ENCODE data around the gene SLC2A6.

SLC2A6 gene

DNA sequence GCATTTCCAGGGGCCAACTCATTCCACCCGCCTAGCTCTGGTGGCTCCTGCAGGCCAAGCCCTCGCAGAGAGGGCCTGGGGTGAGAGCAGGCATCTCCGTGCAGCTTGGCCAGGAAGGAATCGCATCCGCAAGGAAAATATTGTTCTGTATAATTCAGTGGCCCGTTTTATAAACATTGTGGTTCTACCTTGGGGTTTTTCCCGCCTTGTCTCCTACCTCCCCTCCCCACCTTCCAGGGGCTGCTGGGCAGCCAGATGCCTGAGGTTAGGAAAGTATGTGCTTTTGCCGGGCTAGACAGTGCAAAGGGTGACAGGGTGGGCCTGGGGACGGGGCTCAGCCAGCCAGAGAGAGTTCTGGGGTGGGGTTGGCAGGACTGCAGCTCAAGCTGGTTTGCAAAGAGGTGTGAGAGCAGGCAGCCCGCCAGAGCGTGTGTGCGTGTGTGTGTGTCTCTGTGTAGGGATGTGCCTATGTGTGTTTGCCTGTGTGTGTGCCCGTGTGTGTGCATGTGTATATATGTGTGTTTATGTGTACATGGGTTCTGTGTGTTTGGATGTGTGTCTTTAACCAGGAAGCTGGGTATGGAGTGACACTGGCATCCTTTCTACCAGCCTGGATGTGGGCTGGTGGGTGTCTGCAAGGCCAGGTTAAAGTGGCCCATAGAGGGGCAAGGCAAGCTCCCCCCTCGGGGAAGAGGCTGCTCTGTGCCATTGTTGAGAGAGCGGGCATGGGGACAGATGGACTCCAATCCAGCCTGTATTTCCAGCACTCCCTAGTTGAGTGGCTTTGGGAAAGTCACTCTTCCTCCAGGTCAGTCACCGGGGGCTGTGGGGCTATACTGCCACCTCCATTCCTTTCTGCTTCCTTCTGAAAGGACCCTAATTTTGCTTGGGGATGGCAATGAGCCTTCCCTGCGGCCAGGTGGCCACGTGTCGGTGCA, 10.6 kb upstream of the SLC2A6 start:
- peaks cover 8% of the 10 kb centered on the region for H3K4me1 ChIP-seq (ENCODE audit: insufficient read depth, low read length, severe bottlenecking)
- no peak overlapping the region for H3K4me3 ChIP-seq (ENCODE audit: low read depth, low read length, poor library complexity, severe bottlenecking)
- TF ChIP-seq, protein P1, sequence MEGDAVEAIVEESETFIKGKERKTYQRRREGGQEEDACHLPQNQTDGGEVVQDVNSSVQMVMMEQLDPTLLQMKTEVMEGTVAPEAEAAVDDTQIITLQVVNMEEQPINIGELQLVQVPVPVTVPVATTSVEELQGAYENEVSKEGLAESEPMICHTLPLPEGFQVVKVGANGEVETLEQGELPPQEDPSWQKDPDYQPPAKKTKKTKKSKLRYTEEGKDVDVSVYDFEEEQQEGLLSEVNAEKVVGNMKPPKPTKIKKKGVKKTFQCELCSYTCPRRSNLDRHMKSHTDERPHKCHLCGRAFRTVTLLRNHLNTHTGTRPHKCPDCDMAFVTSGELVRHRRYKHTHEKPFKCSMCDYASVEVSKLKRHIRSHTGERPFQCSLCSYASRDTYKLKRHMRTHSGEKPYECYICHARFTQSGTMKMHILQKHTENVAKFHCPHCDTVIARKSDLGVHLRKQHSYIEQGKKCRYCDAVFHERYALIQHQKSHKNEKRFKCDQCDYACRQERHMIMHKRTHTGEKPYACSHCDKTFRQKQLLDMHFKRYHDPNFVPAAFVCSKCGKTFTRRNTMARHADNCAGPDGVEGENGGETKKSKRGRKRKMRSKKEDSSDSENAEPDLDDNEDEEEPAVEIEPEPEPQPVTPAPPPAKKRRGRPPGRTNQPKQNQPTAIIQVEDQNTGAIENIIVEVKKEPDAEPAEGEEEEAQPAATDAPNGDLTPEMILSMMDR (IDR thresholded peaks at IDR 0.05; ENCODE audit: low read length) = no peak
- TF ChIP-seq EZH2 (IDR thresholded peaks at IDR 0.05; ENCODE audit: borderline replicate concordance, low read length) = no peak
- H2AFZ ChIP-seq (ENCODE audit: low read length) = no peak overlapping the region
- no peaks in the 10 kb centered on the region for H3K9me3 ChIP-seq (ENCODE audit: low read length)
- H3K79me2 ChIP-seq (ENCODE audit: insufficient read depth, low read length) = no peaks in the 10 kb centered on the region
- no peaks in the 10 kb centered on the region for H3F3A ChIP-seq (ENCODE audit: insufficient read depth, low read length)
- no peaks in the 10 kb centered on the region for H4K20me1 ChIP-seq (ENCODE audit: insufficient read depth, low read length)
- H3K4me2 ChIP-seq (ENCODE audit: low read length) = no peak overlapping the region
- 0 out of 2 replicates have a peak, but pooled peaks cover 7% of the 10 kb centered on the region for H3K27me3 ChIP-seq (ENCODE audit: insufficient read depth, low read length)
- H3K27ac ChIP-seq (ENCODE audit: low read depth, low read length, poor library complexity, severe bottlenecking) = no peak overlapping the region
- H3K9ac ChIP-seq (ENCODE audit: low read length) = no peak overlapping the region
- no peaks in the 10 kb centered on the region for H3K36me3 ChIP-seq (ENCODE audit: insufficient read depth, low read length)
- H3K9me2 ChIP-seq (ENCODE audit: low read depth, low read length) = no peaks in the 10 kb centered on the region

DNA sequence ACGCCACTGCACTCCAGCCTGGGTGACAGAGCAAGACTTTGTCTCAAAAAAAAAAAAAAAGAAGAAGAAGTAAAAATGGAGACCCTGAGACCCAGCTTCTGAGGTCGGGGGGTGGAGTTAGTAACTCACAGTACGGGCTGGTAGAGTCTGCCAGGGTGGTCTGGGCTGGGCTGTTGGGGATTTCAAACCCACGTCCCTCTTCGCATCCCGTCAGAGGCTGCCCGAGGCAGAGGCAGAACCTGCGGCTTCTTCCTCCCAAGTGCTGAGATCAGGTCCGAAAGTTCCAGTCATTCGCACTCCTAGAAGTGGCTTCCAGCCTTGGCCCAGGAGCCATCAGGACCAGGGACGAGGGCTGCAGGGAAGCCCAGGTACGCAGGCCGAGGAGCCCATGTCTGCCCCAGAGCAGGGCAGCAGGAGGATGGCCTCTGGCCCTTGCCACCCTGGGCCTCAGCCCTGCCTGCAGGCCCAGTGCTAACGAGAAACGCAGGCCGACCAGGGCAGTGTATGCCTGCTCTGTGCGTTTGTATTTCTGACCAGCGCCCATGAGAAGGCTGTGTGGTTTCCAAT, 9.9 kb upstream of the SLC2A6 start:
- H3K4me2 ChIP-seq (ENCODE audit: low read length) = no peak overlapping the region
- no peaks in the 10 kb centered on the region for H4K20me1 ChIP-seq (ENCODE audit: insufficient read depth, low read length)
- no peaks in the 10 kb centered on the region for H3K79me2 ChIP-seq (ENCODE audit: insufficient read depth, low read length)
- H3K36me3 ChIP-seq (ENCODE audit: insufficient read depth, low read length) = no peaks in the 10 kb centered on the region
- peaks cover 8% of the 10 kb centered on the region for H3K4me1 ChIP-seq (ENCODE audit: insufficient read depth, low read length, severe bottlenecking)
- H3K9me3 ChIP-seq (ENCODE audit: low read length) = no peaks in the 10 kb centered on the region
- no peaks in the 10 kb centered on the region for H3K9me2 ChIP-seq (ENCODE audit: low read depth, low read length)
- no peak overlapping the region for H3K27ac ChIP-seq (ENCODE audit: low read depth, low read length, poor library complexity, severe bottlenecking)
- TF ChIP-seq EZH2 (IDR thresholded peaks at IDR 0.05; ENCODE audit: borderline replicate concordance, low read length) = no peak
- TF ChIP-seq, protein P1 (IDR thresholded peaks at IDR 0.05; ENCODE audit: low read length) = no peak
- H3K27me3 ChIP-seq (ENCODE audit: insufficient read depth, low read length) = 0 out of 2 replicates have a peak, but pooled peaks cover 7% of the 10 kb centered on the region
- H3K9ac ChIP-seq (ENCODE audit: low read length) = no peak overlapping the region
- no peaks in the 10 kb centered on the region for H3F3A ChIP-seq (ENCODE audit: insufficient read depth, low read length)
- H2AFZ ChIP-seq (ENCODE audit: low read length) = no peak overlapping the region
- H3K4me3 ChIP-seq (ENCODE audit: low read depth, low read length, poor library complexity, severe bottlenecking) = no peak overlapping the region

DNA sequence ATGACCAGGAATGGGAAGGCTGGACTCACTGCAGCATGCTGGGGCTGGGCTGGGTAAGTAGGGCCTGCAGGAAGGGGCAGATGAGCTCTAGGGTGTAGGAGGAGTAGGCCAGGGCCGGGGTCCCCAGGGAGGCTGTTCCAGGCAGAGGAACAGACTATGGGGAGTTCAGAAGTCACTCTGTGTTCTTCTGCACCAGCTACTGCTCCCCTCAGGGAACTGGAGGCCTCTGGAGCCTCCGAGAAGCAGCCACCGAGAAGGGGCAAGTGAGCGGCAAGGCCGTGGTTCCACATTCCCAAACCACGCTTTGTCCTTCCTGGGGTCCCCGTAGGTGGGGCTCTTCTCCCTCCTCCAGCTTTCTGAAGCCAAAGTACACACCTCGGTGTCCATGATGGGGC, 8.4 kb upstream of the SLC2A6 start:
- H3K9ac ChIP-seq (ENCODE audit: low read length) = no peak overlapping the region
- no peak overlapping the region for H2AFZ ChIP-seq (ENCODE audit: low read length)
- H3K36me3 ChIP-seq (ENCODE audit: insufficient read depth, low read length) = no peaks in the 10 kb centered on the region
- TF ChIP-seq EZH2 (IDR thresholded peaks at IDR 0.05; ENCODE audit: borderline replicate concordance, low read length) = no peak
- TF ChIP-seq, protein P1 (IDR thresholded peaks at IDR 0.05; ENCODE audit: low read length) = no peak
- H3K9me3 ChIP-seq (ENCODE audit: low read length) = no peaks in the 10 kb centered on the region
- H3K27ac ChIP-seq (ENCODE audit: low read depth, low read length, poor library complexity, severe bottlenecking) = no peak overlapping the region
- H4K20me1 ChIP-seq (ENCODE audit: insufficient read depth, low read length) = no peaks in the 10 kb centered on the region
- no peak overlapping the region for H3K4me2 ChIP-seq (ENCODE audit: low read length)
- H3F3A ChIP-seq (ENCODE audit: insufficient read depth, low read length) = no peaks in the 10 kb centered on the region
- H3K4me1 ChIP-seq (ENCODE audit: insufficient read depth, low read length, severe bottlenecking) = peaks cover 8% of the 10 kb centered on the region
- no peaks in the 10 kb centered on the region for H3K79me2 ChIP-seq (ENCODE audit: insufficient read depth, low read length)
- no peak overlapping the region for H3K4me3 ChIP-seq (ENCODE audit: low read depth, low read length, poor library complexity, severe bottlenecking)
- H3K9me2 ChIP-seq (ENCODE audit: low read depth, low read length) = no peaks in the 10 kb centered on the region
- H3K27me3 ChIP-seq (ENCODE audit: insufficient read depth, low read length) = 0 out of 2 replicates have a peak, but pooled peaks cover 7% of the 10 kb centered on the region

All from OCI-LY1 (cell line).